ENCODE data around the gene QDPR. TPM values are rescaled to one million over a fixed set of nuclear protein-coding genes. Genes with fewer than 3 reads are reported as not detected.

QDPR gene
- total RNA-seq, 2 donors from 2014 or later = 5.8 to 14.8 TPM

- no peak for DNase-seq (ENCODE audit: low spot score)
- no peaks in the 10 kb centered on the region for H3K27me3 ChIP-seq
- no peaks in the 10 kb centered on the region for H3K4me1 ChIP-seq
- H3K4me3 ChIP-seq = no peak overlapping the region
- H3K27ac ChIP-seq = no peak overlapping the region
- no peaks in the 10 kb centered on the region for H3K9me3 ChIP-seq
- no peak for TF ChIP-seq CTCF (IDR thresholded peaks at IDR 0.05)
- H3K36me3 ChIP-seq = peaks cover 38% of the 10 kb centered on the region
Observed at GRCh38 chr4:17493619-17494018, 18.3 kb downstream of the QDPR start.

- Histone ChIP-seq H3K27ac (no peak overlapping the region), H3K4me3 (no peak overlapping the region), H3K36me3 (peaks cover 44% of the 10 kb centered on the region), H3K27me3 (no peaks in the 10 kb centered on the region), H3K4me1 (no peaks in the 10 kb centered on the region), H3K9me3 (no peaks in the 10 kb centered on the region)
- no peak for DNase-seq (ENCODE audit: low spot score)
- TF ChIP-seq CTCF (IDR thresholded peaks at IDR 0.05) = no peak
Observed at GRCh38 chr4:17492876-17493275, 19.0 kb downstream of the QDPR start.

GRCh38 chr4:17492058-17492741 is 19.7 kb downstream of the QDPR start:
- H3K4me1 ChIP-seq = no peaks in the 10 kb centered on the region
- no peaks in the 10 kb centered on the region for H3K9me3 ChIP-seq
- H3K36me3 ChIP-seq = peaks cover 51% of the 10 kb centered on the region
- H3K27me3 ChIP-seq = no peaks in the 10 kb centered on the region
- H3K4me3 ChIP-seq = no peak overlapping the region
- TF ChIP-seq CTCF (IDR thresholded peaks at IDR 0.05) = no peak
- no peak for DNase-seq (ENCODE audit: low spot score)
- H3K27ac ChIP-seq = no peak overlapping the region

GRCh38 chr4:17491196-17491595 is 20.7 kb downstream of the QDPR start:
- no peaks in the 10 kb centered on the region for H3K4me1 ChIP-seq
- no peak for DNase-seq (ENCODE audit: low spot score)
- no peak overlapping the region for H3K27ac ChIP-seq
- no peaks in the 10 kb centered on the region for H3K9me3 ChIP-seq
- H3K4me3 ChIP-seq = no peak overlapping the region
- no peaks in the 10 kb centered on the region for H3K27me3 ChIP-seq
- peaks cover 57% of the 10 kb centered on the region for H3K36me3 ChIP-seq
- TF ChIP-seq CTCF (IDR thresholded peaks at IDR 0.05) = no peak

GRCh38 chr4:17490575-17491059 is 21.3 kb downstream of the QDPR start:
- DNase-seq (ENCODE audit: low spot score) = no peak
- no peak for TF ChIP-seq CTCF (IDR thresholded peaks at IDR 0.05)
- Histone ChIP-seq H3K27ac (no peak overlapping the region), H3K9me3 (no peaks in the 10 kb centered on the region), H3K27me3 (no peaks in the 10 kb centered on the region), H3K4me3 (no peak overlapping the region), H3K36me3 (peaks cover 59% of the 10 kb centered on the region), H3K4me1 (no peaks in the 10 kb centered on the region)

- TF ChIP-seq CTCF (IDR thresholded peaks at IDR 0.05) = no peak
- H3K27ac ChIP-seq = no peak overlapping the region
- H3K4me1 ChIP-seq = no peaks in the 10 kb centered on the region
- no peak overlapping the region for H3K4me3 ChIP-seq
- H3K36me3 ChIP-seq = peaks cover 59% of the 10 kb centered on the region
- H3K27me3 ChIP-seq = no peaks in the 10 kb centered on the region
- no peak for DNase-seq (ENCODE audit: low spot score)
- H3K9me3 ChIP-seq = no peaks in the 10 kb centered on the region
Observed at GRCh38 chr4:17489721-17490120, 22.2 kb downstream of the QDPR start.

All from right atrium auricular region (tissue), 2 donors.